GM18498 (cell line): ENCODE results near the gene HIRA.
A peak's percentile ranks its signal among the peaks of the same experiment; 100 is the strongest.

Source experiments
- ATAC-seq: cut with Tn5 transposase; IDR thresholded peaks from one replicate; pipeline ENCODE4 v1.9.1; 2021; ENCODE audit warnings: mild to moderate bottlenecking, moderate library complexity; ENCODE audit not compliant: unreplicated experiment

Gene HIRA

DNA sequence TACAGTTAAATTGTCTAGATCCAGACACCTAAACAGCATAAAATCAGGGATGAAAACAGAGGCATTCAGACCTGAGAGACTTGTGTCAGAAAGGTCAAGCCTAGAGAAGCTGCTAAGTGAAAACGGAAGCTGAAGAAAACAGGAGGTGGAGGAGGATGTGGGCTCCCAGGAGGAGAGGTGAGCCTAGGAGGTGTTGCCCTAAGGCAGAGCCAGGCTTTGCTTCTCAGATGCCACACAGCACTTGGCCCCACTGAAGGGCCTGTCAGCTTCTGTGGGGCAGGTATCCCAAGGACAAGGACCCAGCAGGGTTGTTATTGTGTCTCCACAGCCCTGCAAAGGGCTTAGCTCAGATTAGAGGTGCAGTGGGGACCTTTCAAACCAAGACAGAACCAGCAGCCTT is 33.0 kb upstream of the HIRA start:
- no peak for ATAC-seq

- no peak for ATAC-seq
Observed at GRCh38 chr22:19463491-19464469, 32.2 kb upstream of the HIRA start.

GRCh38 chr22:19463008-19463407 is 31.5 kb upstream of the HIRA start:
- ATAC-seq, result no peak

GRCh38 chr22:19461506-19461905 is 30.0 kb upstream of the HIRA start:
- no peak for ATAC-seq

DNA sequence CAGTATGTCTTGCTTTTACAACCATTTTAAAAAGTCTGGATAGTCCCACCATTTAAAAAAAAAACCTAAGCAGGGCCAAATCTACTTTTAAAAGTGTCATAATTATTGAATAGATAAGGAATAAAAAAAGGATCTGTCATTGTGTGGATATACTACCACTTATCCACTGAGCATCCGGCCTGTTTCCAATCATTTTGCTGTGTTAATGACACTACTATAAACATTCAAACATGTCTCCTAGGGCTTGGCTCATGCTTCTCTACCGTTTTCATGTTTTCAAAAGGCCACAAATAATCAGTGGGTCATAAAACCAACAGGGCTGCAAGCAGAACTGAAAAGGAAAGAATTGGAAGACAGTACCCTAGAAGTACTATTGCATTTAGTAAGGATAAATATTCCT is 28.5 kb upstream of the HIRA start:
- ATAC-seq, result no peak

- ATAC-seq, result no peak
Observed at GRCh38 chr22:19457828-19458428, 26.4 kb upstream of the HIRA start.

DNA sequence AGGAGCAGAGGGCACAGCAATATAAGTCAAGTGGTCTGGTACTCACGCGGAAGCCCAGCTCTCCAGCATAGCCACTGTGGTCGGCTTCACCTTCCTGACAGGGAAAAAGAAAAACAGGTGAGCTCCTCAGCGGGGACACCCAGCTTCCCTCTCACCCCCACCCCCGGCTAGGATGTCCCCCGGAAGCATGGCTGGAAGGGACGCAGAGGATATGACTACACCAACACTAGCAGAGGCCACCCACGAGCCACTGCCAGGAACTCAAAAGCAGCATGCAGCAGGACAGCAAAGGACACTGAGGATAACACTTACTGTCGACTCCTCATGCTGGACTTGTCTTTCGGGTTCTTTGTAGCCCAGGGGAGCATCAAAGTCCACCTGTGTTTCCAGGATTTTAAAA is 25.0 kb upstream of the HIRA start:
- no peak for ATAC-seq

GRCh38 chr22:19455585-19456370 is 24.2 kb upstream of the HIRA start:
- no peak for ATAC-seq

- no peak for ATAC-seq
Observed at GRCh38 chr22:19455033-19455432, 23.5 kb upstream of the HIRA start.

DNA sequence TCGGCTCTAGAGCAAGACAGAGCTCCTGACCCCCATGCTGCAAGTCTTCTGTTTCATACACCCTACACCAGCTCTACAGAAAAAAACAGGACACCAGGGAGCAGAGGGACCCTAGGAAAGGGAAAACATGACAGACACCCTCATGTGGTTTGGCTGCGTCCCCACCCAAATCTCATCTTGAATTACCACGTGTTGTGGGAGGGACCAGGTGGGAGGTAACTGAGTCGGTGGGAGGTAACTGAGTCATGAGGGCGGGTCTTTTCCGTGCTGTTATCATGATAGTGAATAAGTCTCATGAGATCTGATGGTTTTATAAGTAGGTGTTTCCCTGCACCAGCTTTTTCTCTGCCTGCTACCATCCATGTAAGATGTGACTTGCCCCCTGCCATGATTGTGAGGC is 22.6 kb upstream of the HIRA start:
- ATAC-seq, result no peak

- no peak for ATAC-seq
Observed at GRCh38 chr22:19453718-19454117, 22.2 kb upstream of the HIRA start.

DNA sequence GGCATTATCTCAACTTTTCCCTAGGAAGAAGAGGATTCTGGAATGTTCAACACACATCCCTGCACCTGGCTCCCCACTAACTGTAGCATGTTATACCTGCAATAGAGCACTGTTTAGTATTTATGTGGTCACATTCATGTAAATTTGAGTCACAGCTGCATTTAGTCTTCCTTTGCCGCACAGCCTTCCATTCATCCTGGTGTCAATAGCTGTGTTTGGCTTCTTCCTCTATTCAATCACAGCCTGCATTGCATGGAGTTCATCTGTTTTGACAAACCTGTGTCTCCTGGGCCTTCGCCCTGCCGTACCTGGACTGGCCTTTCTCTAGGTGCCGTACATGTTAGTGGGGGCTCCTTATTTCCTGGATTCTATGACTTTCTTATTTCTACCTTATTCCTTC is 20.0 kb upstream of the HIRA start:
- ATAC-seq, result no peak

- no peak for ATAC-seq
Observed at GRCh38 chr22:19450363-19451175, 19.0 kb upstream of the HIRA start.

- no peak for ATAC-seq
Observed at GRCh38 chr22:19449422-19449767, 17.9 kb upstream of the HIRA start.

DNA sequence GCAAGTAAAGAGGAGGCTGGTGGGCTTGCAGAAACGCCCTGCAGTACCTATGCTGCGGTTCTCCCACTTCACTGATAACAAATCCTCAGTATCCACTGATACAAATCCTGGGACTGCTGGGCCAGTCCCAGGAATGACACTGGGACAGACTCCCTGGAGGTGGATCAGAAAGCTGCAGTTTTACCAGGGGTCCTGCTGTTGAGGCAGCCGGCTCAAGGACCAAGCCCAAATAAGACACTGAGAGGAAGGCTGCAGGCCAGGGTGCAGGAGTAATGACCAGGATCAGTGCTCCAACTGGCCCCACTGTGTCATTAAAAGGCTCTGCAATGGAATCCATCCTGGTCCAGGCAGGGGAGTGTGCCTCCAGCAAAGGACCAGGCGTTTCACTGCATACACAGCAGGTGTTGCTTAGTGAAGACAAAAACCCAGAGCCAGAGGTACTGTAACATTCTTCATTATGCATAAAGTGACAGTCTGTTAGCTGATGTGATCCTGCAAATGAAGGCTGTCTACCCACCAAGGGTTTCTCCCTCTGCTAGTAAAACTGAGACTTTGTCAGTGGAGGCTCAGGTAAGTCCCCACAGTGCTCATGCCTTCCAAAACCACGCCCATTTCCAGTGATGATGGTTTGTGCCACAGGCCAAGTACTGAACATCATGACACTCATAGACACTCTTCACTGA is 17.3 kb upstream of the HIRA start:
- ATAC-seq, result no peak

- peak; percentile 37 for ATAC-seq
Observed at GRCh38 chr22:19448076-19448607, 16.6 kb upstream of the HIRA start.

- ATAC-seq, result peak; percentile 86
Observed at GRCh38 chr22:19447330-19448075, 16.0 kb upstream of the HIRA start, which contains the start of gene C22orf39. Gene C22orf39, minus strand, starts transcription at chr22:19447711. Its CDS starts 23 bp downstream, at chr22:19447688.

- no peak for ATAC-seq
Observed at GRCh38 chr22:19446603-19447329, 15.2 kb upstream of the HIRA start.
